Body of pancreas (tissue), 4 donors: ENCODE results near the gene RNF187.

ENCODE experiments used
- POLR2A ChIP-seq, 3 donors: fragments of 450-650 bp; IDR thresholded peaks; one replicate each; pipeline ENCODE4 v1.6.1; 2016; ENCODE audit warnings: antibody characterized with exemption in 3 of 3, mild to moderate bottlenecking in 2 of 3
- TF ChIP-seq, protein P1 (sequence below), 7 experiments: fragments of 450-650 bp in 4 of 7; fragments of 200-600 bp in 3 of 7; sonication (generic) in 3 of 7; IDR thresholded peaks; one replicate each; pipeline ENCODE4 v1.5.1; 2016 to 2019; ENCODE audit warnings: antibody characterized with exemption in 7 of 7

- TF ChIP-seq, protein P1, sequence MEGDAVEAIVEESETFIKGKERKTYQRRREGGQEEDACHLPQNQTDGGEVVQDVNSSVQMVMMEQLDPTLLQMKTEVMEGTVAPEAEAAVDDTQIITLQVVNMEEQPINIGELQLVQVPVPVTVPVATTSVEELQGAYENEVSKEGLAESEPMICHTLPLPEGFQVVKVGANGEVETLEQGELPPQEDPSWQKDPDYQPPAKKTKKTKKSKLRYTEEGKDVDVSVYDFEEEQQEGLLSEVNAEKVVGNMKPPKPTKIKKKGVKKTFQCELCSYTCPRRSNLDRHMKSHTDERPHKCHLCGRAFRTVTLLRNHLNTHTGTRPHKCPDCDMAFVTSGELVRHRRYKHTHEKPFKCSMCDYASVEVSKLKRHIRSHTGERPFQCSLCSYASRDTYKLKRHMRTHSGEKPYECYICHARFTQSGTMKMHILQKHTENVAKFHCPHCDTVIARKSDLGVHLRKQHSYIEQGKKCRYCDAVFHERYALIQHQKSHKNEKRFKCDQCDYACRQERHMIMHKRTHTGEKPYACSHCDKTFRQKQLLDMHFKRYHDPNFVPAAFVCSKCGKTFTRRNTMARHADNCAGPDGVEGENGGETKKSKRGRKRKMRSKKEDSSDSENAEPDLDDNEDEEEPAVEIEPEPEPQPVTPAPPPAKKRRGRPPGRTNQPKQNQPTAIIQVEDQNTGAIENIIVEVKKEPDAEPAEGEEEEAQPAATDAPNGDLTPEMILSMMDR (IDR thresholded peaks at IDR 0.05): no peak
- TF ChIP-seq POLR2A (IDR thresholded peaks at IDR 0.05): no peak
Measured at GRCh38 chr1:228472655-228473054, 14.5 kb upstream of the RNF187 start.
